Breast epithelium (tissue), 3 donors: ENCODE data around the gene PHACTR2.

Source experiments
- POLR2A ChIP-seq: fragments of 450-650 bp; IDR thresholded peaks from one replicate; pipeline ENCODE4 v1.6.1; 2016; ENCODE audit warnings: antibody characterized with exemption, mild to moderate bottlenecking, moderate library complexity
- POLR2AphosphoS5 ChIP-seq, 3 donors: sonication (generic); formaldehyde crosslinking; IDR thresholded peaks; one replicate each; pipeline ENCODE4 v1.6.1; 2017; ENCODE audit warnings: antibody characterized with exemption in 3 of 3
- TF ChIP-seq, protein P1 (sequence below), 3 donors: fragments of 450-650 bp; IDR thresholded peaks; one replicate each; pipeline ENCODE4 v1.5.1; 2016 to 2017; ENCODE audit warnings: antibody characterized with exemption in 3 of 3, mild to moderate bottlenecking in 3 of 3, moderate library complexity in 3 of 3

DNA sequence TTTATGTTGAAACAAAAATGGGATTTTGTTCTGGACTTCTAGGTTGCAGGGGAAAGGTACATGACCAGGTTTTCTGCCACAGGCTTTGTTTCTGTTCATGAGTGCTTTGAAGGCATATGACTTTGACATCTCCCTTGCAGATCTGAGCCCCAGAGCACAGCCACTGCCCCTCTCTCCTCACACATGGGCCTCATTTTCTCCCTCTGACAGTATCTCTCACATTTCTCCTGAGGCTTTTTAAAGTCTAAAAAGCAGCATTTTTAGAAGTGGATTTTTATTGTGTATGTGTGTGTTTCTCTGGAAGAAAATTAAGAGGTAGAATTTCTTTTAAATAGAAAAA is 115.5 kb downstream of the PHACTR2 start:
- TF ChIP-seq, protein P1, sequence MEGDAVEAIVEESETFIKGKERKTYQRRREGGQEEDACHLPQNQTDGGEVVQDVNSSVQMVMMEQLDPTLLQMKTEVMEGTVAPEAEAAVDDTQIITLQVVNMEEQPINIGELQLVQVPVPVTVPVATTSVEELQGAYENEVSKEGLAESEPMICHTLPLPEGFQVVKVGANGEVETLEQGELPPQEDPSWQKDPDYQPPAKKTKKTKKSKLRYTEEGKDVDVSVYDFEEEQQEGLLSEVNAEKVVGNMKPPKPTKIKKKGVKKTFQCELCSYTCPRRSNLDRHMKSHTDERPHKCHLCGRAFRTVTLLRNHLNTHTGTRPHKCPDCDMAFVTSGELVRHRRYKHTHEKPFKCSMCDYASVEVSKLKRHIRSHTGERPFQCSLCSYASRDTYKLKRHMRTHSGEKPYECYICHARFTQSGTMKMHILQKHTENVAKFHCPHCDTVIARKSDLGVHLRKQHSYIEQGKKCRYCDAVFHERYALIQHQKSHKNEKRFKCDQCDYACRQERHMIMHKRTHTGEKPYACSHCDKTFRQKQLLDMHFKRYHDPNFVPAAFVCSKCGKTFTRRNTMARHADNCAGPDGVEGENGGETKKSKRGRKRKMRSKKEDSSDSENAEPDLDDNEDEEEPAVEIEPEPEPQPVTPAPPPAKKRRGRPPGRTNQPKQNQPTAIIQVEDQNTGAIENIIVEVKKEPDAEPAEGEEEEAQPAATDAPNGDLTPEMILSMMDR (IDR thresholded peaks at IDR 0.05) = no peak
- TF ChIP-seq POLR2A = no peak
- no peak for TF ChIP-seq POLR2AphosphoS5 (IDR thresholded peaks at IDR 0.05)
